HUDEP-2 (cell line): ENCODE results near the gene ITIH6.
"Not testable (repeated sequence)": the region's sequence is repeated elsewhere in the genome, so short reads cannot be mapped to it uniquely, and the experiment has no call there.

ENCODE experiments used
- DNase-seq, 76 experiments: peaks; one replicate each; lab custom pipeline; 2025; ENCODE audit not compliant: unreplicated experiment in 76 of 76; lab: John Stamatoyannopoulos, UW

Gene ITIH6

GRCh38 chrX:54808605-54809483 is 10.8 kb upstream of the ITIH6 start:
- peak; percentile 22 to 90 (median 78) for DNase-seq

DNA sequence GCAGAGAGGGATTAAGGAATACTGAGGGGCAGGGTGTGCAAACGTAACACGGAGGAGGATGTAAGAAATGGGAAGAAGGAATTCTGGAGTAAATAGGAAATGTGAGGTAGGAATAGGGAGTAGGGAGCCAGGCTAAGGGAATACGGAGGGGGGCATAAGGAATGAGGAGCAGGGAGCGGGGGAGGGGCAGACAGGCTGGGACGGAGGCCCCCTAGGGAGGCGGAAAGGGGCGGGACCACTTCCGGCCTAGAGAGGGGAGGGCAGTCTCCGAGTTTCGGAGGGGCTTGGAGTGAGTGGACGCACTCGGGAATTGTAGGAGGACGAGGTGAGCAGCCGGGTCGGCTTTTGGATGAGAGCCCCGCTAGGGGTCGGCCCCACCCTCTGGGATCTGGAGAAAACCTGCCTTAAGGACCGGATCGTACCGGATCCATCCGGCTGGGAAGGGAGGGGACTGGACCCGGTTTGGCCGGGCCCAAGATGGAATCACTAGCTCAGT is 10.1 kb upstream of the ITIH6 start:
- DNase-seq: peak in 24 of 76 experiments; percentile 3 to 52 (median 17)

DNA sequence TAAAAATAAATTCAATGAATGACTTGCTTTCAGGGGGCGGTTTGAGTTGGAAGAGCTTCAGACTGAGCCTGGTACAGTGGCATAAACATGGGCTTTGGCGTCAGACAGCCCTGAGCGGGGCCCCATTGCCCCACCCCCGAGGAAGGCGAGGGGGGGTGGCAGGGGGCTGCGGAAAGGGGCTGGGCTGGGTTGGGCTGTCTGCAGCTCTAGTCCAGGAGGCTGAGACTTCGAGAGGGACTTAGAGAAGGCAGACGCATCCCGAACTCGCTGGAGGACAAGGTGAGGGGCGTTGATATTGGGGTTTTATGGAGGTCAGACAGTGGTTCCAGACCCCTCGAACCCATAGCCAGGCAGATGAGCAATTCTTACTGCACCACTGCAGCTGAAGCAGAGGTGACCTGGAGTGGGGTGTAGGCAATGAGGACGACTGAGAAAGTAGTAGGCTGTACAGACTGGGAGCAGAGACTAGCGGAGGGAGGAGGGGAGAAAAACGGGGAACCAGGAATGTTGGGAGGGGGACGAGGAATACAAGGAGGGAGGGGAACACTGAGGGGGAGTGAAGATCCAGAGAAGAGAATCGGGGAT is 9.6 kb upstream of the ITIH6 start, which contains the start of gene MAGED2:
Gene MAGED2, plus strand, starts transcription at position 222 of the 585 bp plus-strand sequence. CDS start 1,587 bp downstream, outside the sequence.
- peak in 6 of 76 experiments; percentile 0 to 11 (median 4) for DNase-seq

- no peak for DNase-seq
Measured at GRCh38 chrX:54799046-54799445, 991 bp upstream of the ITIH6 start.

DNA sequence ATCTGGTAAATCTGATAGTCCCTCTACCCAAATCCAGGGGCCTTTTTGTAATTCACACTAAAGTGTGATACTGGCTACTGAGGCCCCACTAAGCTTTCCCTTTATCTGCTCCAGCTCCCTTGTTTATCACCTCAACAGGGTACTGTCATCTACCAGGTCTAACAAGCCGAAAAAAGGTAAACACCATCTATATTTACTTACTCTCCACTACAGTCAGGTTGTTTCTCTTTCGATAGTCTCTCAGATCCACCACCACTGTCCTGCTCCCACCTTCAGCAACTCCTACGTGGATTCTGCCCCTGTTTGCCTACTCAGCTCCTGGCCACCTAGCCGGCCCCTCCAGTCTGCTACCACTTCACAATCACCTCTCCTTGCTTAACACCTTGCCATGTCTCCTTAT is 3.3 kb downstream of the ITIH6 start:
- no peak for DNase-seq

DNA sequence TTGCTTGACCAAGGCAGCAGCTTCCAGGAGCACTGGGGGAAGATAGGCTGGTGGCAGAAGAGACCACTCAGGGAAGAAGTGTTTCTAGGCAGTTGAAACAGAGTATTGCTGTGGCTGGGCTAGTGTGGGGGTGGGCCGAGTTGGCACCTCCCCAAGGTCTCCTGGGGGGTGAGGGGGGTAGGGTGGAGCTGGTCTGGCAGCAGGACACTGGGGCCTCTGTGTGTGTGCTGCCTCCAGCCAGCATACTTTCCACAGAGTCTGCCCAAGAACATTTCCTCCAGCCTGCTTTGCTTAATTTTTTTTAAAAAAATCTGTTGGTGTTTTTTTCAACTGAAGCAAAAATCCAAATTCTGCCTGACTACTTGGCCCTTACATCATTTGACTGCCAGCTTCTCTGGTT is 4.0 kb downstream of the ITIH6 start:
- no peak for DNase-seq

- DNase-seq: not testable (repeated sequence)
Measured at GRCh38 chrX:54789405-54789804, 8.7 kb downstream of the ITIH6 start.

DNA sequence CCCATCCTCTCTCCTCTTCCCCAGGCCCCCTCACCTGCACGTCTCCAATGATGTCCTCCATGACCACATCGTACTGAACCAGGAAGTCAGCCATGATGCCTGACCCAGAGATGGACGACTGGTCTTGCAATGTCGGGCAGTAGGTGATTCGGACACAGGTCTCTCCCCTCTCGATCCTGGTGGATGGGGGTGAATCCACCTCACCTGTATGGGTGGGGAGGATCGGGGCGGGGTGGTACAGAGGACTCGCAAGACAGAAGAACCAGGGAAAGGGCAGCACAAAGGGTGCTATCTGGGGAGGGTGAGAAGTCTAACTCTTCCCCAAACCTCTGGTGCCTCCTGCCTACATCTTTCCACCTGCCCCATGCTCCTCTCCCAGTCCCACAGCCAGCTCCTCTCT is 9.6 kb downstream of the ITIH6 start:
- no peak for DNase-seq

DNA sequence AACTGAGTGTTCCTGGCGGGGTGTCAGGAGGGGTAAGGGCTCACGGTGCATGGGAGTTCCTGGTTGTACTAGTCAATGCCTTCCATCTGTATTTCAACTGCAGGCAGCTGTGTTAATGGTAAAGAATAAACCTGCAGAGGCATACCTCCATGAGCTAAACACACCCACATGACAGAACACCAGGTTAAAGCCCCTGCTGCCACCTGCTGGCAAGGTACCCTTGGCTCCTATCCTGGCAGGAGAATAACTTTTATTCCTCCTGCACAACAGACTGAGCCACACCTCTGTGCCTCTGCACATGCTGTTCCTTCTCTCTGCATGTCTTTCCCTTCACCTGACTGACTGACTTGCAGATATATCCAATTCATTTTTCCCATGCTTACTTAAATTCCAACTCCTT is 11.1 kb downstream of the ITIH6 start:
- peak in 4 of 76 experiments; percentile 0 to 3 (median 0) for DNase-seq

DNA sequence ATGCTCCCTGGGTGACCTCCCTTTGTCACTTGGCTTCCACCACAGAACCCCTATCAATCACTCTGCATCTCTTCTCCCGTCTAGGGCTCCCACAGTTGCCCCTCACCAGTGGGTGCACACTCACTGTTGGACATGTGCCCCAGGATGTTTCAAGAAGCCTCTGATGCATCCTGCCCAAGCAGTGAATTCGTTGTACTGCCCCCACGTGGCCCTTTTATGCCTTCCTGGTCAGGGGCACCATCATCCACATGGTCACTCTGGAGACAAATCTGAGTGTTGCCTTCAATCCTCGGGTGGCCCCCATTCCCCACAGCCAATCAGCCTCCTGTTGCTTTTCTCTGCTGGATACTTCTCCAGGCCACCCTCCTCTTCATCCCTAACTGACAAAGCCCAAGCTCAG is 12.2 kb downstream of the ITIH6 start:
- peak in 3 of 76 experiments; percentile 1 to 6 (median 2) for DNase-seq

GRCh38 chrX:54776987-54777672 is 20.9 kb downstream of the ITIH6 start:
- DNase-seq: no peak

GRCh38 chrX:54776061-54776460 is 22.0 kb downstream of the ITIH6 start:
- DNase-seq: no peak

DNA sequence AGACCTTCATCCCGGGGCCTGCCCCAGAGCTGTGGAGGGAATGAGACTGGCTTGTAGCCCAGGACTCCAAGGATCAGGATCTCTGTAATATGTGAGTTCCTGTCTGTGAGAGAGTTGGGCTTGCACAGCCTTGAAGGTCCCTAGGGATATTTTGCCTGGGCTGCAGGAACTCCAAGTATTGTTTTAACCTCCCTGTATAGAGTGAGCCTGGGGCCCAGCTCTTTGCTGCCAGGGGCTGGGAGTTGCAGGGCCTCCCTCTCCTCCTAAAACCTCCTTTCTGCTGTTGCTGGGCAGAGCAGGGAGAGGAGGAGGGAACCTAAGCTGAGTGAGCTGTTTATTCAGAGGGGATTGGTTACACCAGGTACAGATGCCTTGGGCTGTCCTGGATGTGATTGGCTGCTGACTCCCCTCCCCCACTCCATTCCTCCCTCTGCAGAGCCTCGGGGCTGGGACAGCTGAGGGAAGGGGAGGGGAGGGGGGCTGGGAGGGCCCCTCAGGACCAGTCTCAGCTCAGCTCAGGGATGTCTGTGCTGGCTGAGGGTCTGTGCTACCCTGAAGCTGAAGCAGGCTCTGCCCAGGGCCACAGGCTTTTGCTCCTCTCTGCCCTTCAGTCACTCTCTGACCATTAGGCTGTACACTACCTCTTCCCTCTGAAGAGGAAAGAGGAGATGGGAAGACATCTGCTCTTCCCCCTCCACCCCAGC is 23.5 kb downstream of the ITIH6 start:
- not testable (repeated sequence) for DNase-seq

DNA sequence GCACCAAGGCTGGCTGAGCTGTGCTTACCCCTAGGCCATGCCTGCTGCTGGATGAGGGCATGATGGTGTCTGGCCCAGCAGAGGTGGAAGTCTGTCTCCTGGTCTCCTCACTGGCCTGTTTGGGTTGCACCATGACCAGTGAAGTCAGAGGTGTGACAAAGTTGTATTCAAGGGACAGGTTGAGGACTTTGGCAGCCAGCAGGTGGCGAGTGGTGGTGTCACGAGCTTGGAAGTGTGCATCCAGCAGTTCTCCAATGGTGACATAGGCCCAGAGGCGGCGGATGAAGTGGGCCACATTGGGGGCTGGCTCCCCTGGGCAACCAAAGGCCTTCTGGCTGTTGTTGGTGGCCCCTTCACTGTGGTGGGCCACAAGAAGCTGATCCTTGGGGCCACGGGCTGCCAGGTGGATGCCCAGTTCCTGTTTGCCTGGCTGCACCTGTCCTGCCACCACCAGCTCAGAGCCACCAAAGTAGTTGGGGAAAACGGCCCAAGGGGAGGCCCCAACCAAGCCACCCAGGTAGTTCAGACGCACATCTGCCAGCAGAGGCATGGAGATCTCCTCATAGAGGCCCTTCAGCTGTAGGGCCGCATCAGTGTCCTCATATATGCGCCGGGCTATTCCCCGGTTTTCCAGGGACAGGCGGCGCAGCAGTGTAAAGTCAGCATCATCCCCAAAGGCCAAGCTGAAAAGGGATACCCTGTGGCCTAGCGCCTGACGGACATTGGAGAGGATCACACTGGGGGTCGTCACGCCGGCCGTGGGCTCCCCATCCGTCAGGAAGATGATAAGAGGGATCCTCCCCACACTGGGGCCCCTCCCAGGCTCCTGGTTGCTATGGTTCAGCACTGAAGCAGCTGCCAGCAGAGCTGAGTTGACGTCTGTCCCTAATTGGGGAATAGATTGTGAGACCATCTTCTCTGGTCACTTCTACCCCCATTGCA is 39.7 kb downstream of the ITIH6 start:
- no peak for DNase-seq

DNA sequence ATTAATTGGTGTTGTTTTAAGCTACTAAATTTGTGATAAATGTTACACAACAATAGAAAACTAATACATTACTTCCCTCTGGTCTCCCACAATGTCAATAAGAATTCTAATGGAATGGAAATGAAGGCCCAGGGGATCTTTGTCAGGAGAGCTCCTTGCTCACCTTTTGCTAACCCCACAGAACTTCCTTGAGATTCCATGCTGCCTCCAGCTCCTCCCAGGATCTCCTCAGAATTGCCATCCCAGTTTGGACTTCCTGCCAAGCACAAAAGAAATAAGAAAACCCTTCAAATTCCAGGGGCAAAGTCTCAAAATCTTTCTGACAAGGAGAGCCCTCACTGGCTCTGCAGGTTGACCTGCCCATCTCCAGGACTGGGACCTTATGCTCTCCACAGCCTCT is 43.2 kb downstream of the ITIH6 start:
- no peak for DNase-seq

DNA sequence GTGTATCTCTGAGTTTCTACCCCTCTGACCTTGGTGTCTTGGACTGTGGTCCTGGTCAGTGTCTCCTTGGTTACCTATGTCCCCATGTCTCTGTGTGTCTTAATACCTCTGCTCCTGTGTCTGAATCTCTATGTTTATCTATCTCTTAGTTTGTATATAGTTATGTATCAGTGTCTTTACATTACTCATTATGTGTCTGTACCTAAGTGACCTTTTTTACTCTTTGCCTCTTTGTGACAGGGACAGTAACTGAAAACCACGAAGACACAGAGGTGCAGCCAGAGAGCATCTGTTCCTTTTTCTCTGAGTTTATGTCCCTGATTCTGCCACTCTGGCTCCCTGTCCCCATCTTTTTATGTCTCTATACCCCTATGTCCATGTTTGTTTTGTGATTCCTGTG is 49.4 kb downstream of the ITIH6 start:
- no peak for DNase-seq

DNA sequence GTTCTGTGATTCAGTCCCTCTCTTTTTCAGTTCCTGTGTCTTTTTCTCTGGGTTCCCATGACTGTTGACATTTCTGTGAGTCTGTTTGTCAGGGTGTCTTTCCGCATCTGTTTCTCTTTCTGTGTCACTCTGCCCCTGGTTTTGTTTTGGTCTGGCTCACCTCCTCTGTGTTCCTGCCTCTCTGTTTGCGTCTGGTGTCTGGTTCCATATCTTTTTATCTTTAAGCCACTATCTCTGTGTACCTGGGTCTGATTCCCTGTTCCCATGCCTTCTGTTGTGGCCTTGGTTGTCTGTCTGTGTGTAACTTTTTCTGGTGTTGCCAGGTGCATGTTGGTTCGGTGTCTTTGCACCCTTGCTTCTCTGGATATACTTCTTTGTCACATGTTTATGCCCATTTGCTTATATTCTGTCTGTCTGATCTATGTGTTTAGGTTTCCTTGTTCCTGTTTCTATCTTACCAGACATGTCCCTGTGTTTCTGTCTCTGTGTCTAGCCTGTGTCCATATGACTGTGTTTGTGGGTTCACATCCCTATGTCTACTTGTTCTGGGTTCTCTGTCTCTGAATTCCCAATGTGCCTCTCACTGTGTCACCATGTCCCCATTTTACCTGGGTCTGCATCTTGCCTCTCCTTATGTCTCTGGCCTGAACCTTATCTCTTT is 50.2 kb downstream of the ITIH6 start:
- DNase-seq: no peak

DNA sequence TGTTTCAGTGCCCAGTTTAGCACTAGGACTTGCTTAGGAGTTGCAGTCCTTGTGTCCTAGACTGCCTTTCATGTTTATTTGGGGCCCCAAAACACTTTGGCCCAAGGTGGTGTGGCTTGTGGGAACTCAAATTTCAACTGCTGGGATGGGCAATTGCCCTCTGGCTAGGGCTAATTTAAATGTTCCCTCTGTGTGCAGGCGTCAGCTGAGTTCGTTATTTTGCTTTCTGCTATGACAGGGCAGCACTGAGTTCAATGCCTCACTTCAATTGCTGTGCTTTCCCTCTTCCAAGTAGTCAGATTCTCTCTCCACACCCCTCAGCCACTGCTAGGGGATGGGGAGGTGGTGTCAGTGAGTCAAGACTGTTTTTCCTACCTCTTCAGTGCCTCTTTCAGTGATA is 51.1 kb downstream of the ITIH6 start:
- no peak for DNase-seq

DNA sequence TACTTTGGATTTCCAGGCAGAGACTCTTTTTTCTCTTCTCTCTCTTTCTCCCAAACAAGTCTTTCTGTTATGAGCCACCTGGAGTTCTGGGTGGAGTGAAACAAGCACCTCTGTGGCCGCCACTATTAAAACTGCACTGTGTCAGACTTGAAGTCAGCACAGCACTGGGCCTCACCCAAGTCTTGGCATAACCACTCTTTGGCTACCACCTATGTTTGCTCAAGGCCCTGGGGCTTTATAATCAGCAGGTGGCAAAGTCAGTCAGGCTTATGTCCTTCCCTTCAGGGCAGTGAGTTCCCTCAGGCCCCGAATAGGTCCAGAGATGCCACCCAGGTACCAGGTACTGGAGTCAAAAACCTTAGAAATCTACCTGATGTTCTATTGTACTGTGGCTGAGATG is 52.4 kb downstream of the ITIH6 start:
- no peak for DNase-seq
